ENCODE results near the gene SOX5.

Gene SOX5

DNA sequence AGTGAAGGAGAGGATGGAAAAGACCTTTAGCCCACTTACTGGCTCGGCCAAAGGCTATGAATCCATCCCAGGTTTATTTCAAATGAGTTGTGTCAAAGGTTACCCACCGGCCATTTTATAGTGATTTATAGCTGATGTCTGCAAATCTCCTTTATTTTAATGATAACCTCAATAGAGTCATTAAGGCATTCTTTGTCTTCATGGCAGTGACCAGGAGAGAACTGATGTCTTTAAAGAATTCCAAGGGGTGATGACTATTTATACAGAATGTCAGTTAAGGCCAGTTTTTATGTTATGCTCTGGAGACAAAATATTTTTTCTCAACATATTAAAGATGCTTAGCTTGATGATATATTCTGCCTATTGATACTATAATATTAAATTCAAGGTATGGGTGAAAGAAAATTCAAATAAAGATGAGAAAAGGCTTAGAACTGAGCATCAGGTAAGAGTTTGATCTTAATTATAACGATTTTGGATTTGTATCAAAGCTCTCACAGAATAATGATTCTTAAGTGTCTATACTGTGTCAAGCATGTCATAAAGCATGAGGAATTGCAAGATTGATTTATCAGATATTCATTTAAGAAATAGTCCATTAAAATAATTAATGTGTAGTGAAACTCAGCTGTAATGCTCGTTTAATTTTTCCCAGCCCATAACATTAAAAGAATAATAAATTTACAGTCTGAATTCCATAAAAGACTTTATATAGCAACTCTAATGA, 361.5 kb downstream of the SOX5 start:
- Histone ChIP-seq H3K79me2 (ENCODE audit: control insufficient read depth, insufficient read depth, low read length, poor library complexity) (no peaks in the 10 kb centered on the region), H3K4ac (ENCODE audit: low read depth, low read length) (no peak overlapping the region), H4K12ac (ENCODE audit: low read depth, low read length) (no peak overlapping the region), H4K91ac (ENCODE audit: low read depth, low read length) (no peak overlapping the region), H3K4me2 (ENCODE audit: low read length) (no peak overlapping the region), H3K4me3 (ENCODE audit: low read depth, low read length) (no peak overlapping the region), H3K4me1 (ENCODE audit: control insufficient read depth in 1 of 2, insufficient read depth in 2 of 2, low read length in 2 of 2) (no peaks in the 10 kb centered on the region), H3K27ac (ENCODE audit: low read depth, low read length) (no peak overlapping the region), H2BK120ac (ENCODE audit: insufficient read depth, low read length, poor library complexity) (no peak overlapping the region), H4K8ac (ENCODE audit: low read depth, low read length) (no peak overlapping the region), H3K9ac (ENCODE audit: low read length) (no peak overlapping the region), H3K23ac (ENCODE audit: low read length) (no peak overlapping the region), H2AFZ (ENCODE audit: insufficient read depth, low read length, poor library complexity) (no peak overlapping the region), H2BK5ac (ENCODE audit: low read depth, low read length, poor library complexity) (no peak overlapping the region), H2AK5ac (ENCODE audit: low read length) (no peak overlapping the region), H2BK12ac (ENCODE audit: low read length) (no peak overlapping the region), H3K79me1 (ENCODE audit: low read length) (no peaks in the 10 kb centered on the region), H3K36me3 (ENCODE audit: control insufficient read depth in 1 of 2, insufficient read depth in 2 of 2, low read length in 2 of 2) (no peaks in the 10 kb centered on the region), H3K14ac (ENCODE audit: low read length) (no peak overlapping the region), H3K18ac (ENCODE audit: low read length) (no peak overlapping the region), H3K9me3 (ENCODE audit: insufficient read depth, low read depth, low read length) (no peaks in the 10 kb centered on the region), H3K27me3 (ENCODE audit: insufficient read depth, low read length) (no peaks in the 10 kb centered on the region)
- no peak for DNase-seq
- no CpG with 5 or more reads among the region's 4 CpGs for WGBS (ENCODE audit: extremely low coverage, insufficient coverage, insufficient read length)

DNA sequence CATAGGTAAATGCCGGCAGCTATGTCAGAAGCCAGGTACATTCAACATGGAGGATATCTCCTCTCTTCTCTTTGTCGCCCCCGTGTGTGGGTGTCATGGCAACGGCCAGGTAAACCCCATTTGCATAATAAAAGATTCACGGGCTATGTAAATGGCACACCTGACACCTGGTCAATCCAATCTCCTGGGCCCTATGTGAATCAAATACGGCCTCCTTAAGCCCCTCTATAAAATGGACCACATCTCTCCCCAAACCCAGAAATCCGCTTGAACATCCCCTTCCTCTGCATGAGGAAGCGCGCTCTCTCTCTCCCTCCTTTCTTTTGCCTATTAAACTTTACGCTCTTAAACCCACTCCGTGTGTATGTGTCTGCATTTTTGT, 363.7 kb downstream of the SOX5 start:
- no peak overlapping the region for H3K14ac ChIP-seq (ENCODE audit: low read length)
- no peak overlapping the region for H2BK12ac ChIP-seq (ENCODE audit: low read length)
- H3K79me1 ChIP-seq (ENCODE audit: low read length): no peaks in the 10 kb centered on the region
- H3K79me2 ChIP-seq (ENCODE audit: control insufficient read depth, insufficient read depth, low read length, poor library complexity): no peaks in the 10 kb centered on the region
- H3K27ac ChIP-seq (ENCODE audit: low read depth, low read length): no peak overlapping the region
- WGBS (ENCODE audit: extremely low coverage, insufficient coverage, insufficient read length): no CpG with 5 or more reads among the region's 11 CpGs
- no peak overlapping the region for H2BK5ac ChIP-seq (ENCODE audit: low read depth, low read length, poor library complexity)
- no peak overlapping the region for H3K18ac ChIP-seq (ENCODE audit: low read length)
- H3K4me1 ChIP-seq (ENCODE audit: control insufficient read depth in 1 of 2, insufficient read depth in 2 of 2, low read length in 2 of 2): no peaks in the 10 kb centered on the region
- DNase-seq: no peak
- no peak overlapping the region for H3K4me3 ChIP-seq (ENCODE audit: low read depth, low read length)
- no peak overlapping the region for H4K91ac ChIP-seq (ENCODE audit: low read depth, low read length)
- H2AFZ ChIP-seq (ENCODE audit: insufficient read depth, low read length, poor library complexity): no peak overlapping the region
- H3K4me2 ChIP-seq (ENCODE audit: low read length): no peak overlapping the region
- H3K23ac ChIP-seq (ENCODE audit: low read length): no peak overlapping the region
- no peaks in the 10 kb centered on the region for H3K9me3 ChIP-seq (ENCODE audit: insufficient read depth, low read depth, low read length)
- H4K8ac ChIP-seq (ENCODE audit: low read depth, low read length): no peak overlapping the region
- no peak overlapping the region for H2BK120ac ChIP-seq (ENCODE audit: insufficient read depth, low read length, poor library complexity)
- no peak overlapping the region for H3K9ac ChIP-seq (ENCODE audit: low read length)
- H3K27me3 ChIP-seq (ENCODE audit: insufficient read depth, low read length): no peaks in the 10 kb centered on the region
- H3K36me3 ChIP-seq (ENCODE audit: control insufficient read depth in 1 of 2, insufficient read depth in 2 of 2, low read length in 2 of 2): no peaks in the 10 kb centered on the region
- no peak overlapping the region for H2AK5ac ChIP-seq (ENCODE audit: low read length)
- no peak overlapping the region for H3K4ac ChIP-seq (ENCODE audit: low read depth, low read length)
- no peak overlapping the region for H4K12ac ChIP-seq (ENCODE audit: low read depth, low read length)

DNA sequence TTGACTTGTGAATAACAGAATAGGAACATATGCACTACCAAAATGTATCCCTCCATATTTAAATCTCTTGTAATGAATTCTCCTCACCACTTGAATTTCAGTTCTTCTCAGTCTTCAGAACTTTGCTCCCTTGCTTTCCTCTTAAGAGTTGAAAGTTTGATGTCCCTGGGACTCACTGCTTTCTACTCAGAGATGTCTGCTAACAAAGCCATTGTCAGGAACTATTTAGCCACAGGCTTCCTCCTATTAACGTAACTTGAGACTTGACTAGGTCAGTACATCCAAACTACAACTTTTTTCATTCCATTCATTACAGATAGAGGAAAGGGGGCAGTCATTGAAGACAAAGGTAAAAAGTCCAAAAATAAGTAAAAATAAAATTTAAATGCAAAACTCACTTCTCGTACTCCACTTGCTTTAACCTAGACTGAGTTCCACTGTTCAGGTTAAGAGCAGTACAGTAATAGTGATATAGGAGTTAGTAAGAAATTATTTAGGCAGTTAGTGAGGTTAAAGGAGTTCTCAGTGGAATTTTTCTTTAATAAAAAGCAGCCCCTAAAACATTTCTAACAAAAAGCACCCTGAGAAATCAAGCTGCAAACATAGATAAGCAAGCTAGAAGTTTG, 364.2 kb downstream of the SOX5 start:
- no peak overlapping the region for H2BK12ac ChIP-seq (ENCODE audit: low read length)
- H3K9ac ChIP-seq (ENCODE audit: low read length): no peak overlapping the region
- H4K8ac ChIP-seq (ENCODE audit: low read depth, low read length): no peak overlapping the region
- H2AFZ ChIP-seq (ENCODE audit: insufficient read depth, low read length, poor library complexity): no peak overlapping the region
- no peak overlapping the region for H3K4me3 ChIP-seq (ENCODE audit: low read depth, low read length)
- H3K4ac ChIP-seq (ENCODE audit: low read depth, low read length): no peak overlapping the region
- H3K4me1 ChIP-seq (ENCODE audit: control insufficient read depth in 1 of 2, insufficient read depth in 2 of 2, low read length in 2 of 2): no peaks in the 10 kb centered on the region
- H3K18ac ChIP-seq (ENCODE audit: low read length): no peak overlapping the region
- H3K36me3 ChIP-seq (ENCODE audit: control insufficient read depth in 1 of 2, insufficient read depth in 2 of 2, low read length in 2 of 2): no peaks in the 10 kb centered on the region
- H3K27ac ChIP-seq (ENCODE audit: low read depth, low read length): no peak overlapping the region
- no CpG with 5 or more reads among the region's 2 CpGs for WGBS (ENCODE audit: extremely low coverage, insufficient coverage, insufficient read length)
- no peaks in the 10 kb centered on the region for H3K79me1 ChIP-seq (ENCODE audit: low read length)
- no peak overlapping the region for H4K12ac ChIP-seq (ENCODE audit: low read depth, low read length)
- H2BK120ac ChIP-seq (ENCODE audit: insufficient read depth, low read length, poor library complexity): no peak overlapping the region
- DNase-seq: no peak
- no peak overlapping the region for H2AK5ac ChIP-seq (ENCODE audit: low read length)
- H3K4me2 ChIP-seq (ENCODE audit: low read length): no peak overlapping the region
- no peak overlapping the region for H4K91ac ChIP-seq (ENCODE audit: low read depth, low read length)
- no peak overlapping the region for H2BK5ac ChIP-seq (ENCODE audit: low read depth, low read length, poor library complexity)
- H3K9me3 ChIP-seq (ENCODE audit: insufficient read depth, low read depth, low read length): no peaks in the 10 kb centered on the region
- H3K23ac ChIP-seq (ENCODE audit: low read length): no peak overlapping the region
- no peaks in the 10 kb centered on the region for H3K79me2 ChIP-seq (ENCODE audit: control insufficient read depth, insufficient read depth, low read length, poor library complexity)
- H3K27me3 ChIP-seq (ENCODE audit: insufficient read depth, low read length): no peaks in the 10 kb centered on the region
- no peak overlapping the region for H3K14ac ChIP-seq (ENCODE audit: low read length)

DNA sequence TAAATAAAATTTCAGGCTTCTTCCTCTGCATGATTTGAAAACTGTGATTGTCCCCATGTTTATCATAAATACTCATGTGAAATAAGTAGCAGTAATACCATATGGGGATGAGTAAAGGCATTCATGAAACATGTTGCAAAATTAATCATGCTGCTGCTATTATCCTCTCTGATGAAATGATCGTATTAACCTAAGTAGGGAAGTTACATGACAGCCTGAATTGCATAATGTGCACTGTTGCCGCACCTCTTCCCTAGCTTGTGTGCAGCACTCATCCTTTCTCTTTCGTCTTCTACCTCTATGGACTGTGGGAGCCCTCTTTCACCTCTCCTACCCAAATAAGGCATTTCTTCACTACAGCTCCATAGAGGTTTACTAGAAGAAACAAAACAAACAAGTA, 367.6 kb downstream of the SOX5 start:
- Histone ChIP-seq H3K4ac (ENCODE audit: low read depth, low read length) (no peak overlapping the region), H3K9ac (ENCODE audit: low read length) (no peak overlapping the region), H3K27ac (ENCODE audit: low read depth, low read length) (no peak overlapping the region), H3K79me1 (ENCODE audit: low read length) (no peaks in the 10 kb centered on the region), H3K36me3 (ENCODE audit: control insufficient read depth in 1 of 2, insufficient read depth in 2 of 2, low read length in 2 of 2) (no peaks in the 10 kb centered on the region), H2BK12ac (ENCODE audit: low read length) (no peak overlapping the region), H2AK5ac (ENCODE audit: low read length) (no peak overlapping the region), H4K8ac (ENCODE audit: low read depth, low read length) (no peak overlapping the region), H3K4me1 (ENCODE audit: control insufficient read depth in 1 of 2, insufficient read depth in 2 of 2, low read length in 2 of 2) (no peaks in the 10 kb centered on the region), H2AFZ (ENCODE audit: insufficient read depth, low read length, poor library complexity) (no peak overlapping the region), H3K9me3 (ENCODE audit: insufficient read depth, low read depth, low read length) (no peaks in the 10 kb centered on the region), H2BK5ac (ENCODE audit: low read depth, low read length, poor library complexity) (no peak overlapping the region), H3K4me2 (ENCODE audit: low read length) (no peak overlapping the region), H3K27me3 (ENCODE audit: insufficient read depth, low read length) (no peaks in the 10 kb centered on the region), H4K12ac (ENCODE audit: low read depth, low read length) (no peak overlapping the region), H2BK120ac (ENCODE audit: insufficient read depth, low read length, poor library complexity) (no peak overlapping the region), H3K23ac (ENCODE audit: low read length) (no peak overlapping the region), H3K4me3 (ENCODE audit: low read depth, low read length) (no peak overlapping the region), H3K18ac (ENCODE audit: low read length) (no peak overlapping the region), H4K91ac (ENCODE audit: low read depth, low read length) (no peak overlapping the region), H3K79me2 (ENCODE audit: control insufficient read depth, insufficient read depth, low read length, poor library complexity) (no peaks in the 10 kb centered on the region), H3K14ac (ENCODE audit: low read length) (no peak overlapping the region)
- no peak for DNase-seq
- no CpG with 5 or more reads among the region's 3 CpGs for WGBS (ENCODE audit: extremely low coverage, insufficient coverage, insufficient read length)
